ENCODE measurements around the gene VWA8.
"Not testable (repeated sequence)": the region's sequence is repeated elsewhere in the genome, so short reads cannot be mapped to it uniquely, and the experiment has no call there.

VWA8 gene

GRCh38 chr13:41848435-41849255 is 112.3 kb downstream of the VWA8 start:
- DNase-seq: no peak

GRCh38 chr13:41847216-41847615 is 113.7 kb downstream of the VWA8 start:
- no peak for DNase-seq

- DNase-seq: no peak
Measured at GRCh38 chr13:41842036-41842620, 118.8 kb downstream of the VWA8 start.

GRCh38 chr13:41837629-41838028 is 123.3 kb downstream of the VWA8 start:
- DNase-seq: no peak

GRCh38 chr13:41835871-41836270 is 125.0 kb downstream of the VWA8 start:
- DNase-seq: no peak

GRCh38 chr13:41834697-41835096 is 126.2 kb downstream of the VWA8 start:
- not testable (repeated sequence) for DNase-seq

GRCh38 chr13:41833831-41834230 is 127.1 kb downstream of the VWA8 start:
- no peak for DNase-seq

GRCh38 chr13:41833201-41833600 is 127.7 kb downstream of the VWA8 start:
- no peak for DNase-seq

GRCh38 chr13:41827507-41828213 is 133.2 kb downstream of the VWA8 start:
- no peak for DNase-seq

GRCh38 chr13:41825691-41826090 is 135.2 kb downstream of the VWA8 start:
- DNase-seq: no peak

GRCh38 chr13:41823476-41823875 is 137.4 kb downstream of the VWA8 start:
- no peak for DNase-seq

- no peak for DNase-seq
Measured at GRCh38 chr13:41822560-41822959, 138.3 kb downstream of the VWA8 start.

GRCh38 chr13:41821238-41821594 is 139.7 kb downstream of the VWA8 start:
- no peak for DNase-seq

- DNase-seq: no peak
Measured at GRCh38 chr13:41820581-41821237, 140.2 kb downstream of the VWA8 start.

GRCh38 chr13:41816057-41816456 is 144.9 kb downstream of the VWA8 start:
- no peak for DNase-seq

- DNase-seq: no peak
Measured at GRCh38 chr13:41813426-41813825, 147.5 kb downstream of the VWA8 start.

GRCh38 chr13:41812851-41813250 is 148.1 kb downstream of the VWA8 start:
- no peak for DNase-seq

- no peak for DNase-seq
Measured at GRCh38 chr13:41812237-41812636, 148.7 kb downstream of the VWA8 start.

GRCh38 chr13:41811588-41812021 is 149.3 kb downstream of the VWA8 start:
- DNase-seq: no peak

GRCh38 chr13:41809962-41810361 is 150.9 kb downstream of the VWA8 start:
- no peak for DNase-seq

GRCh38 chr13:41803445-41803735 is 157.5 kb downstream of the VWA8 start:
- not testable (repeated sequence) for DNase-seq

- DNase-seq: no peak
Measured at GRCh38 chr13:41802684-41803444, 158.0 kb downstream of the VWA8 start.

Measured in activated CD8-positive, alpha-beta memory T cell treated with anti-CD3 and anti-CD28 coated beads, Interleukin-2, amount 50 U/mL, for 48 hours (primary cell).